LNCAP (cell line): ENCODE measurements around the gene ATP8B1.

ENCODE experiments used
- CTCF ChIP-seq: fragments of 450-650 bp; IDR thresholded peaks from 2 replicates; pipeline ENCODE4 v1.5.1; 2017; ENCODE audit warnings: mild to moderate bottlenecking

ATP8B1 gene

GRCh38 chr18:57698571-57699276 lies 104.4 kb downstream of the ATP8B1 start:
- TF ChIP-seq CTCF = no peak

- no peak for TF ChIP-seq CTCF
Measured at GRCh38 chr18:57697426-57697825, 105.7 kb downstream of the ATP8B1 start.

- TF ChIP-seq CTCF = no peak
Measured at GRCh38 chr18:57696271-57696670, 106.8 kb downstream of the ATP8B1 start.

GRCh38 chr18:57691363-57691762 lies 111.8 kb downstream of the ATP8B1 start:
- no peak for TF ChIP-seq CTCF

GRCh38 chr18:57687970-57688369 lies 115.1 kb downstream of the ATP8B1 start:
- no peak for TF ChIP-seq CTCF

- no peak for TF ChIP-seq CTCF
Measured at GRCh38 chr18:57683470-57683869, 119.6 kb downstream of the ATP8B1 start.

GRCh38 chr18:57677262-57678211 lies 125.6 kb downstream of the ATP8B1 start:
- no peak for TF ChIP-seq CTCF
